Transverse colon (tissue), 4 donors: ENCODE data around the gene MED29. TPM values are rescaled to one million over a fixed set of nuclear protein-coding genes. Genes with fewer than 3 reads are reported as not detected.

Source experiments
- DNase-seq: peaks from one replicate; pipeline ENCODE4 v3.0.0-alpha.2; 2019
- H3K27ac ChIP-seq, 4 donors: fragments of 200-600 bp; sonication (generic); 2 replicates each; pipeline ENCODE4 v1.5.1; 2016 to 2018; ENCODE audit warnings: inconsistent platforms in 4 of 4
- H3K27me3 ChIP-seq: fragments of 200-600 bp; sonication (generic); 2 replicates; pipeline ENCODE4 v1.5.1; 2017; ENCODE audit warnings: inconsistent platforms
- H3K36me3 ChIP-seq, 4 donors: fragments of 200-600 bp; sonication (generic); 2 replicates each; pipeline ENCODE4 v1.5.1; 2017 to 2019; ENCODE audit warnings: inconsistent platforms in 4 of 4
- H3K4me1 ChIP-seq, 4 donors: fragments of 200-600 bp; sonication (generic); 2 replicates each; pipeline ENCODE4 v1.5.1; 2017 to 2020; ENCODE audit warnings: inconsistent platforms in 4 of 4
- H3K4me3 ChIP-seq, 4 donors: fragments of 200-600 bp; sonication (generic); 1 replicate in 1 of 4; 2 replicates in 3 of 4; pipeline versions ENCODE4 v1.5.1 to v1.6.1; 2017 to 2019; ENCODE audit warnings: inconsistent platforms in 4 of 4
- H3K9me3 ChIP-seq, 2 donors: fragments of 200-600 bp; sonication (generic); 2 replicates each; pipeline ENCODE4 v1.5.1; 2017 to 2019; ENCODE audit warnings: inconsistent platforms in 2 of 2
- EP300 ChIP-seq: sonication (generic); formaldehyde crosslinking; IDR thresholded peaks from one replicate; pipeline ENCODE4 v1.6.1; 2017; ENCODE audit warnings: antibody characterized with exemption, low read depth
- POLR2A ChIP-seq: fragments of 450-650 bp; IDR thresholded peaks from one replicate; pipeline ENCODE4 v1.6.1; 2016; ENCODE audit warnings: antibody characterized with exemption, mild to moderate bottlenecking, moderate library complexity
- POLR2AphosphoS5 ChIP-seq, 3 donors: sonication (generic); formaldehyde crosslinking; IDR thresholded peaks; one replicate each; pipeline ENCODE4 v1.6.1; 2016; ENCODE audit warnings: antibody characterized with exemption in 3 of 3
- WGBS, 2 donors: methylation state at CpG; one replicate each; pipeline ENCODE4 v1.1.5; 2018; ENCODE audit warnings: low coverage in 1 of 2; 5-methylcytosine and 5-hydroxymethylcytosine counted together
- in situ Hi-C, 4 donors: fragments of 200-750 bp; cut with MboI; loops; one replicate each; pipeline versions ENCODE4 v1.15.0 to v1.15.1; 2017; ENCODE audit warnings: low sequenced_read_pairs in 3 of 4, low pct_ligation_motif_present in 1 of 4, low pct_unique_long_range_greater_than_20kb in 1 of 4
- intact Hi-C: fragments of 100-400 bp; cut with DNase I; formaldehyde crosslinking; loops from one replicate; pipeline ENCODE4 v1.15.1; 2023; ENCODE audit warnings: low total_unique reads
- total RNA-seq, 4 donors: library from RNA; depleted of rRNA; stranded (reverse); fragments of >200 nt; gene quantifications; one replicate each; pipeline ENCODE4 v1.1.0, GENCODE V29; 2016
- TF ChIP-seq, protein P1 (sequence below), 5 experiments: fragments of 200-600 bp in 3 of 5; fragments of 450-650 bp in 2 of 5; sonication (generic) in 3 of 5; IDR thresholded peaks; 1 replicate in 2 of 5; 2 replicates in 3 of 5; pipeline ENCODE4 v1.5.1; 2016 to 2017; ENCODE audit warnings: antibody characterized with exemption in 5 of 5, inconsistent platforms in 3 of 5, mild to moderate bottlenecking in 2 of 5, moderate library complexity in 1 of 5

Gene MED29
- total RNA-seq, 4 donors from 2014 or later, result 22.8 to 37.4 (median 27.8) TPM

DNA sequence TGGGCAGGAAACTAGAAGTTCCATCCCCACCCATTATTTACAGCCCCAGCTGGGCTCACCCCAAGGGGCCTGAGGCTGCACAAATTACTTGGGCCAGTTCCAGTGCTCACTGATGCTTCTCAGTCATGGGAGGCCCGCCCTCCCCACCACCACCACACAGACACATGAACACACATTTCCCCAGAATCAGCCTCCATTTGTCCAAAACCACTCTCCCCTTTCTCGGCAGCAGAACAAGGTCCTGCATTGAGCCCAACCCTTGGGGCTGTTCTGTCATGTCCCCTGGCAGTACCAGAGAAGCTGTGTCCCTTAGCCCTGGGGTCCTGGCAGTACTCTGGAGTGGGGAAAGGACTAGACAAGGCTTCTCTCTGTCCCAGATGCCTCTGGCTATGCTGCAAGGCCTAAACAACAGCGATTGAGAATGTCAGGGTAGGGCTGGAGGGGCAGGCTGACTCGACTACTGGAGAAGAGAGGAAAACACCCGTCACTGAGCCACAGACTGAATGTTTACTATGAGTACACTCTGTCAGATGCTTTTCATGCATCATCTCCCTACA, 27.2 kb upstream of the MED29 start:
- TF ChIP-seq, protein P1, sequence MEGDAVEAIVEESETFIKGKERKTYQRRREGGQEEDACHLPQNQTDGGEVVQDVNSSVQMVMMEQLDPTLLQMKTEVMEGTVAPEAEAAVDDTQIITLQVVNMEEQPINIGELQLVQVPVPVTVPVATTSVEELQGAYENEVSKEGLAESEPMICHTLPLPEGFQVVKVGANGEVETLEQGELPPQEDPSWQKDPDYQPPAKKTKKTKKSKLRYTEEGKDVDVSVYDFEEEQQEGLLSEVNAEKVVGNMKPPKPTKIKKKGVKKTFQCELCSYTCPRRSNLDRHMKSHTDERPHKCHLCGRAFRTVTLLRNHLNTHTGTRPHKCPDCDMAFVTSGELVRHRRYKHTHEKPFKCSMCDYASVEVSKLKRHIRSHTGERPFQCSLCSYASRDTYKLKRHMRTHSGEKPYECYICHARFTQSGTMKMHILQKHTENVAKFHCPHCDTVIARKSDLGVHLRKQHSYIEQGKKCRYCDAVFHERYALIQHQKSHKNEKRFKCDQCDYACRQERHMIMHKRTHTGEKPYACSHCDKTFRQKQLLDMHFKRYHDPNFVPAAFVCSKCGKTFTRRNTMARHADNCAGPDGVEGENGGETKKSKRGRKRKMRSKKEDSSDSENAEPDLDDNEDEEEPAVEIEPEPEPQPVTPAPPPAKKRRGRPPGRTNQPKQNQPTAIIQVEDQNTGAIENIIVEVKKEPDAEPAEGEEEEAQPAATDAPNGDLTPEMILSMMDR (IDR thresholded peaks at IDR 0.05), result no peak
- no peak for TF ChIP-seq POLR2A
- TF ChIP-seq EP300, result no peak
- TF ChIP-seq POLR2AphosphoS5 (IDR thresholded peaks at IDR 0.05), result no peak
- intact Hi-C loops, result no loop called here
- Histone ChIP-seq H3K27ac (peak overlapping the region; percentile 31 to 63 (median 46)), H3K4me1 (peaks cover 0 to 10% (median 0%) of the 10 kb centered on the region in 4 donors), H3K36me3 (peaks cover 0 to 7% (median 3%) of the 10 kb centered on the region in 4 donors), H3K27me3 (no peaks in the 10 kb centered on the region), H3K4me3 (no peak overlapping the region), H3K9me3 (no peaks in the 10 kb centered on the region)
- DNase-seq, result no peak
- in situ Hi-C loops, result no loop called here
- 75 to 80% methylated on average over 2 to 5 of the region's 5 CpGs for WGBS, 2 donors

DNA sequence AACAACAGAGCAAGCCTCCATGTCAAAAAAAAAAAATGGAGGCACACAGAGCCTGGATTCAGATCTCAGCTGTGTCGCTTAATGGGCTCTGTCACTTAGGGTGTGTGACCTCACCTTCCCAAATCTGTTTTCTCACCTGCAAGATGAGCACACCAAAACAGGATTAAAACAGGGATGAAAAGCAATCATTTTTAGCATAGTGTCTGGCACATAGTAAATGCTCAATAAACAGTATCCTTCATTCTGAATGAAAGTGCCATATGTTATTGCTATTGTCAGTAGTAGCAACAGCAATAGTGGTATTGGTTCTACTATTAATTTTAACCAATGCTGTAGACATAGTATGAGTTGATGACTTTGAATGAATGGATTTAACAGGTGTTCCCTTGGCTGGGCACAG, 25.6 kb upstream of the MED29 start:
- H3K27me3 ChIP-seq, result no peaks in the 10 kb centered on the region
- in situ Hi-C loops, result no loop called here
- TF ChIP-seq, protein P1 (IDR thresholded peaks at IDR 0.05), result no peak
- TF ChIP-seq POLR2AphosphoS5 (IDR thresholded peaks at IDR 0.05) (no peak), EP300 (no peak), POLR2A (no peak)
- 94 to 100% methylated on average over 1 of the region's 1 CpG for WGBS, 2 donors
- DNase-seq, result no peak
- H3K9me3 ChIP-seq, result no peaks in the 10 kb centered on the region
- H3K4me3 ChIP-seq, result no peak overlapping the region
- H3K27ac ChIP-seq, result peak overlapping the region in 1 of 4 donors; percentile 20
- H3K4me1 ChIP-seq, result peaks cover 0 to 10% (median 0%) of the 10 kb centered on the region in 4 donors
- intact Hi-C loops, result no loop called here
- peaks cover 0 to 15% (median 1%) of the 10 kb centered on the region in 4 donors for H3K36me3 ChIP-seq

DNA sequence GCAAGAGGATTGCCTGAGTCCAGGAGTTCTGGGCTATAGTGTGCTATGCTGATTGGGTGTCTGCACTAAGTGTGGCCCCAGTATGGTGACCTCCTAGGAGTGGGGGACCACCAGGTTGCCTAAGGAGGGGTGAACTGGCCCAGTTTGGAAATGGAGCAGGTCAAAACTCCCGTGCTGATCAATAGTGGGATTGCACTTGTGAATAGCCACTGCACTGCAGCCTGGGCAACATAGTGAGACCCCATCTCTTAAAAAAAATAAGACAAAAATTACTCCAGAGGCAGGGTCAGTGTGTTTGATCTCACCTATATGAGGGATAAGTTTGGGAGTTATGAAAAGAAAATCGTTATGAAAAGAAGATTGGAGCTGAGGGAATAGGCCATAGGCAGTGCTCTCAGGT, 22.0 kb upstream of the MED29 start:
- in situ Hi-C loops, result no loop called here
- TF ChIP-seq, protein P1 (IDR thresholded peaks at IDR 0.05), result no peak
- TF ChIP-seq POLR2AphosphoS5 (IDR thresholded peaks at IDR 0.05) (no peak), EP300 (no peak), POLR2A (no peak)
- WGBS, 2 donors, result 83 to 93% methylated on average over 2 of the region's 2 CpGs
- peaks cover 8 to 20% (median 13%) of the 10 kb centered on the region in 4 donors for H3K4me1 ChIP-seq
- H3K36me3 ChIP-seq, result peaks cover 0 to 13% (median 0%) of the 10 kb centered on the region in 4 donors
- DNase-seq, result no peak
- H3K4me3 ChIP-seq, result no peak overlapping the region
- no peak overlapping the region for H3K27ac ChIP-seq
- H3K9me3 ChIP-seq, result no peaks in the 10 kb centered on the region
- H3K27me3 ChIP-seq, result no peaks in the 10 kb centered on the region
- intact Hi-C loops, result no loop called here

DNA sequence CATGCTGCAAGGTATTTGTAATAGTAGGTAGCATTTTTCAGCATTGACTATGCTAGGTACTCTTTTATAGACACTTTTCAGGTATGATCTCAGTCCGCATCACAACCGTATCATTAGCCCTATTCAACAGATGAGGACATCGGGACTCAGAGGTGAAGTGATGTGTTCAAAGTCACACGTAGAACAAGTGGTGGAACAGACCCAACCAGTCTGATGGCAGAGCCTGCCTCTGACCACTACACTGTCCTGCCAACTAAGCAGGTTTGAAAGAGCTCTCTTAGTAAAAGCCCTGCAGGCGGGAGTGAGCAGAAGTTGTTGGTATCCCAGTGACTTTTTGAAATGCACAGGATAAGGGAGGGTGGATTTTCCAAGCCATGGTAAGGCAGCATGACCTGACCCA, 20.4 kb upstream of the MED29 start:
- no peaks in the 10 kb centered on the region for H3K27me3 ChIP-seq
- H3K36me3 ChIP-seq, result peaks cover 0 to 13% (median 2%) of the 10 kb centered on the region in 4 donors
- WGBS, 2 donors, result 96% methylated on average over 5 of the region's 5 CpGs; no CpG with 5 or more reads in 1 of the 2 donors
- intact Hi-C loops, result no loop called here
- TF ChIP-seq POLR2A (no peak), EP300 (no peak), POLR2AphosphoS5 (IDR thresholded peaks at IDR 0.05) (no peak)
- TF ChIP-seq, protein P1 (IDR thresholded peaks at IDR 0.05), result no peak
- no peak for DNase-seq
- no peak overlapping the region for H3K4me3 ChIP-seq
- H3K27ac ChIP-seq, result no peak overlapping the region
- H3K9me3 ChIP-seq, result no peaks in the 10 kb centered on the region
- in situ Hi-C loops, result no loop called here
- peaks cover 8 to 20% (median 13%) of the 10 kb centered on the region in 4 donors for H3K4me1 ChIP-seq
